ENCODE results near the gene OGFR. TPM values are rescaled to one million over a fixed set of nuclear protein-coding genes. Genes with fewer than 3 reads are reported as not detected.

OGFR gene
- total RNA-seq, 1 donor from 2014 or later = 56.4 TPM

- DNase-seq (ENCODE audit: low spot score) = no peak
- H3K4me3 Mint-ChIP-seq = peak overlapping the region; percentile 44
- no peak overlapping the region for H3K27ac Mint-ChIP-seq
- intact Hi-C loops (cut with micrococcal nuclease) = no loop called here
- peaks cover 6% of the 10 kb centered on the region for H3K4me1 Mint-ChIP-seq (ENCODE audit: low read depth)
- peaks cover 15% of the 10 kb centered on the region for H3K36me3 Mint-ChIP-seq (ENCODE audit: low read depth)
- no peaks in the 10 kb centered on the region for H3K9me3 Mint-ChIP-seq
- H3K27me3 Mint-ChIP-seq (ENCODE audit: insufficient read depth) = peaks cover 21% of the 10 kb centered on the region
Measured at GRCh38 chr20:62858058-62858830, 53.6 kb downstream of the OGFR start.

- no peak for DNase-seq (ENCODE audit: low spot score)
- no peaks in the 10 kb centered on the region for H3K9me3 Mint-ChIP-seq
- intact Hi-C loops (cut with micrococcal nuclease) = loop anchor here (5.0 kb wide), 2 partner anchors 78 to 452 kb away; partner anchors contain the start of genes CABLES2 and GID8
- H3K4me1 Mint-ChIP-seq (ENCODE audit: low read depth) = peaks cover 6% of the 10 kb centered on the region
- peaks cover 21% of the 10 kb centered on the region for H3K27me3 Mint-ChIP-seq (ENCODE audit: insufficient read depth)
- H3K36me3 Mint-ChIP-seq (ENCODE audit: low read depth) = peaks cover 12% of the 10 kb centered on the region
- no peak overlapping the region for H3K27ac Mint-ChIP-seq
- peak overlapping the region; percentile 68 for H3K4me3 Mint-ChIP-seq
Measured at GRCh38 chr20:62859721-62860120, 55.1 kb downstream of the OGFR start.

- H3K4me3 Mint-ChIP-seq = peak overlapping the region; percentile 68
- H3K4me1 Mint-ChIP-seq (ENCODE audit: low read depth) = peaks cover 6% of the 10 kb centered on the region
- H3K9me3 Mint-ChIP-seq = no peaks in the 10 kb centered on the region
- no peak for DNase-seq (ENCODE audit: low spot score)
- H3K27me3 Mint-ChIP-seq (ENCODE audit: insufficient read depth) = peaks cover 26% of the 10 kb centered on the region
- H3K36me3 Mint-ChIP-seq (ENCODE audit: low read depth) = peaks cover 12% of the 10 kb centered on the region
- intact Hi-C loops (cut with micrococcal nuclease) = loop anchor here (5.0 kb wide), 2 partner anchors 77 to 453 kb away; partner anchors contain the start of genes CABLES2 and GID8
- H3K27ac Mint-ChIP-seq = no peak overlapping the region
Measured at GRCh38 chr20:62860391-62860923, 55.8 kb downstream of the OGFR start.

- Mint-ChIP-seq H3K27me3 (ENCODE audit: insufficient read depth) (peaks cover 27% of the 10 kb centered on the region), H3K36me3 (ENCODE audit: low read depth) (peaks cover 12% of the 10 kb centered on the region), H3K9me3 (no peaks in the 10 kb centered on the region), H3K27ac (no peak overlapping the region), H3K4me1 (ENCODE audit: low read depth) (peaks cover 6% of the 10 kb centered on the region), H3K4me3 (no peak overlapping the region)
- peak; percentile 32 for DNase-seq (ENCODE audit: low spot score)
- intact Hi-C loops (cut with micrococcal nuclease) = loop anchor here (1.0 to 5.0 kb wide), 3 partner anchors 67 to 454 kb away; partner anchors contain the start of genes CABLES2 and GID8
Measured at GRCh38 chr20:62860924-62861691, 56.5 kb downstream of the OGFR start.

- intact Hi-C loops (cut with micrococcal nuclease) = loop anchor here (1.0 to 5.0 kb wide), 4 partner anchors 68 to 559 kb away; partner anchors contain the start of genes ADRM1, CABLES2 and GID8
- Mint-ChIP-seq H3K27me3 (ENCODE audit: insufficient read depth) (peaks cover 27% of the 10 kb centered on the region), H3K36me3 (ENCODE audit: low read depth) (peaks cover 12% of the 10 kb centered on the region), H3K4me3 (peak within 1 kb of the TSS; percentile 68), H3K27ac (peak within 1 kb of the TSS; percentile 34), H3K9me3 (no peaks in the 10 kb centered on the region), H3K4me1 (ENCODE audit: low read depth) (peaks cover 6% of the 10 kb centered on the region)
- peak; percentile 91 for DNase-seq (ENCODE audit: low spot score)
Measured at GRCh38 chr20:62861726-62862336, 57.2 kb downstream of the OGFR start, which contains the start of gene TCFL5. TSS of gene TCFL5 (minus strand) at chr20:62861822. CDS start at chr20:62861670, 152 bp downstream.

Other genes starting within 250 kb of the OGFR start
- 47.6 and 49.8 TPM in 2 replicates for gene SLCO4A1, start 162.3 kb upstream of the OGFR start, total RNA-seq
- gene NTSR1, start 96.0 kb upstream of the OGFR start, total RNA-seq = not detected in 2 replicates
- 17.8 and 19.5 TPM in 2 replicates for gene MRGBP, start 8.4 kb upstream of the OGFR start, total RNA-seq
- not detected in 2 replicates for gene COL9A3, start 12.2 kb downstream of the OGFR start, total RNA-seq
- 5.7 and 5.8 TPM in 2 replicates for gene TCFL5, start 57.0 kb downstream of the OGFR start, total RNA-seq
- 60.5 and 60.8 TPM in 2 replicates for gene DIDO1, start 121.7 kb downstream of the OGFR start, total RNA-seq
- 52.5 and 55.3 TPM in 2 replicates for gene GID8, start 133.3 kb downstream of the OGFR start, total RNA-seq
- gene SLC17A9, start 147.9 kb downstream of the OGFR start, total RNA-seq = 7.6 and 8.6 TPM in 2 replicates
- gene BHLHE23, start 202.1 kb downstream of the OGFR start, total RNA-seq = not detected in 2 replicates

Measured in activated T-helper 1 cell treated with anti-CD3 and anti-CD28 coated beads, Interleukin-12 subunit alpha, Interleukin-12 subunit beta, Interleukin-2, Interleukin-4 antibody, amounts not matched to agents 30 ng/mL and 10 ng/mL and 1 ng/mL, durations not matched to agents 14 hours and 24 hours and 36 hours (primary cell).